C4-2B (cell line): ENCODE measurements around the gene SASH1.

ENCODE experiments used
- H3K27ac ChIP-seq: fragments of 450-650 bp; 2 replicates; pipeline ENCODE4 v1.5.1; 2017
- CTCF ChIP-seq: fragments of 450-650 bp; conservative IDR thresholded peaks from 2 replicates; pipeline ENCODE4 v1.5.1; 2017; ENCODE audit warnings: mild to moderate bottlenecking
- ZFX ChIP-seq: fragments of 450-650 bp; IDR thresholded peaks from 2 replicates; pipeline ENCODE4 v1.6.1; 2017

SASH1 gene

GRCh38 chr6:148566664-148567350 lies 224.2 kb downstream of the SASH1 start:
- no peak for TF ChIP-seq CTCF
- no peak for TF ChIP-seq ZFX

GRCh38 chr6:148570456-148570855 lies 227.8 kb downstream of the SASH1 start:
- no peak overlapping the region for H3K27ac ChIP-seq
- TF ChIP-seq CTCF, result no peak
- TF ChIP-seq ZFX, result no peak

More at GRCh38 chr6:148566664-148567350, 224.2 kb downstream of the SASH1 start:
- no peak overlapping the region for H3K27ac ChIP-seq

GRCh38 chr6:148572676-148573335 lies 230.2 kb downstream of the SASH1 start:
- no peak for TF ChIP-seq CTCF
- TF ChIP-seq ZFX, result no peak
- no peak overlapping the region for H3K27ac ChIP-seq

GRCh38 chr6:148573922-148574321 lies 231.3 kb downstream of the SASH1 start:
- TF ChIP-seq ZFX (no peak), CTCF (no peak)
- no peak overlapping the region for H3K27ac ChIP-seq

- H3K27ac ChIP-seq, result no peak overlapping the region
- peak; percentile 95 for TF ChIP-seq CTCF
- TF ChIP-seq ZFX, result no peak
Measured at GRCh38 chr6:148577687-148578488, 235.2 kb downstream of the SASH1 start.

GRCh38 chr6:148578489-148578814 lies 235.8 kb downstream of the SASH1 start:
- H3K27ac ChIP-seq, result no peak overlapping the region

More at GRCh38 chr6:148578489-148578814, 235.8 kb downstream of the SASH1 start:
- TF ChIP-seq ZFX (no peak), CTCF (peak; percentile 79)
